Body of pancreas (tissue), 4 donors: ENCODE results near the gene KLF6.

Experiments used
- CTCF ChIP-seq, 7 experiments: fragments of 450-650 bp in 4 of 7; fragments of 200-600 bp in 3 of 7; sonication (generic) in 3 of 7; IDR thresholded peaks; one replicate each; pipeline ENCODE4 v1.5.1; 2016 to 2019; ENCODE audit warnings: antibody characterized with exemption in 7 of 7
- POLR2A ChIP-seq, 3 donors: fragments of 450-650 bp; IDR thresholded peaks; one replicate each; pipeline ENCODE4 v1.6.1; 2016; ENCODE audit warnings: antibody characterized with exemption in 3 of 3, mild to moderate bottlenecking in 2 of 3

- TF ChIP-seq CTCF (IDR thresholded peaks at IDR 0.05), result no peak
- TF ChIP-seq POLR2A (IDR thresholded peaks at IDR 0.05), result no peak
Observed at GRCh38 chr10:3770611-3771110, 14.3 kb downstream of the KLF6 start.
